Ecto neural progenitor cell (in vitro differentiated cells): ENCODE data around the gene C1orf198.

Source experiments
- DNase-seq: peaks from one replicate; pipeline ENCODE4 v3.0.0-alpha.2; 2018; ENCODE audit warnings: low spot score

Gene C1orf198

DNA sequence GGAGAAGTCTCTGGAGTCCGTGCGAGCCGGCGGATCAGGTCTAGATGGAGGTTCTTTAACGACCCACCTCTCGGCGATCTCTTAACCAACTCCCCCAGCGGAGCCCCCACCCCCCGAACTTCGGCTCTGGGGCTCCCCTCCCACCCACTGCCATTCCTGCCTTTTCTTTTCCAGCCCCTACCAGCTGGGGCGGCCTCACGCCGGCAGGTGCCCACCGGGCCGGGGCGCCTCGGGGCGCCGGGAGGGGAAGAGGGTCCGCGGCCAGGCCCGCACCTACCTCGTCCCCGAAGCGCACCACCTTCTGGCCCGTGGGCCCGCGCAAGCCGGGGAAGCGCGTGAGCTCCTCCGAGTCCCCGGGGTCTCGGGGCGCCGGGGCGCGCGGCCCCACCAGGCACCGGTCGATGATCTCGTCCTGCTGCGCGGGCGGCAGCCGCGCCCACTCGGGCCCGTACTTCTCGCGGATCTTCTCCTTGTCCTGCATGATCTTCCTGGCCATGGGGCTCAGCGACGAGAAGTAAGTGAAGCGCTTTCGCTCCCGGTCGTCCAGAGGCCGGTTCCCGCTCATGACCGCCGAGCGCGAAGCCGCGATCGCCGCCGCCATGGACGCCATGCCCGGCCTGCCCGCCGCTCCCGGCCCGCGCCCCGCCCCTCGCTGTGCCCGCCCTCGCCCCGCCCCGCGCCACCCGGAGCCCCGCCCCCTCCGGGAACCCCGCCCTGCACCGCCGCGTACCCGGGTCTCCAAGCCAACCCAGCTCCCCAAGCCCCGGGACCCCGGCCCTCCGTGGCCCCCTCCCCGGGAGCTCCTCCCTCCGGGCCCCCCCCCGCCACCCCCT is at the start of gene C1orf198:
Gene C1orf198, minus strand, starts transcription at position 619 of the 833 bp plus-strand sequence. Its CDS starts 9 bp downstream, at position 610.
- DNase-seq: peak; percentile 96

- DNase-seq: peak; percentile 79
These were observed 49.2 kb upstream of the C1orf198 start for GRCh38 chr1:230917284-230918135.

- no peak for DNase-seq
These were observed 48.4 kb upstream of the C1orf198 start for GRCh38 chr1:230916587-230917283.

- no peak for DNase-seq
These were observed 46.8 kb upstream of the C1orf198 start for GRCh38 chr1:230915078-230915477.

DNA sequence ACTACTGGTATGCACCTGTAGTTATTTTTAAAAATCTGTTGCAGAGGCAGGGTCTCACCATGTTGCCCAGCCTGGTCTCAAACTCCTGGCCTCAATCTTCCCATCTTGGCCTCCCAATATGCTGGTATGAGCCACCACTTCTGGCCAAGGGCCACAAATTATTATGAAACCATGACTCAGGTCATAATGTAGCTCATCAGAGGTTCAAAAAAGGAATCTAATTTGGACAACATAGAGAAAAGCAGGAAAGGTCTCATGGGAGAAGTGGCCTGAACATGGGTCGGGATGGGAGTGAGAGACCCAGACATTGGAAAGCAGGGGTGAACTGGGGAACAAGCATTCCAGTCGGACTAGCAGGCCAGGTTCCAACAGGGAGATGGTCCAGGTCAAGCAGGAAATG is 45.2 kb upstream of the C1orf198 start:
- DNase-seq: no peak

- no peak for DNase-seq
These were observed 42.4 kb upstream of the C1orf198 start for GRCh38 chr1:230910755-230911117.

DNA sequence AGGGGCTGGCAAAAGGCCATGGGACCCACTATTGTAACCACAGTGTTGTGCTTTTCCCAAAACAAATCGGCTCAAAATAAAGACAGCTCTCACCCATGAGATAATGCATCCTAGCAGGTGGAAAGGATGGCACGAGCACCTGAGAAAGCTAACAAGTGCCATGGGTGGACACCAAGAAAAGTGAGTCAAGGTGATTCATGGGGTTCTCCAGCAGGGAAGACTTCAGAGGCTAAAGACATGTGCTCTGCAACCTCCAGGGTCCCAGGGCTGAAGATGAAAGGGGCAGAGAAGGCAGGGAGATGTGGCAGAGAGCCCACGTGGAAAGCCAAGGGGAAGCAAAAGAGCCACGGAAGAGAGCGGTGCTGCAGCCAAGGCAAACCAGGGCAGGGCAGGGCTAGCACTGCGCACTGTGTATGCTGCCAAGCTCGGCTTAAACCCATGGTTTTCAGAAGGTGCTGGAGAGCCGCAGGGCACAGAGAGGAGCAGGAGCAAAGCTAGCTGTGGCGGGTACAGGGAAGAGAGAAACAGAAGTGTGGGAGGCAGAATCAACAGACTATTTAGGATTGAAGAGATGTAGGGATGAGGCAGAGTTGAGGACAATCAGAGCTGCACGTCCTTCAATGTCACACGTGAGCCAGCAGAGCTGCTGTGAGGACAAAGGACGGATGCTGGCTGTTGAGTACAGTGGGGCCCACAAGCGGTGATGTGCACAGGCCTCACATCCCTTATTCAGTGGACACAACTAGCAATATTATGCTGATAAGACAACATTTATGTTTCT is 41.8 kb upstream of the C1orf198 start:
- no peak for DNase-seq

DNA sequence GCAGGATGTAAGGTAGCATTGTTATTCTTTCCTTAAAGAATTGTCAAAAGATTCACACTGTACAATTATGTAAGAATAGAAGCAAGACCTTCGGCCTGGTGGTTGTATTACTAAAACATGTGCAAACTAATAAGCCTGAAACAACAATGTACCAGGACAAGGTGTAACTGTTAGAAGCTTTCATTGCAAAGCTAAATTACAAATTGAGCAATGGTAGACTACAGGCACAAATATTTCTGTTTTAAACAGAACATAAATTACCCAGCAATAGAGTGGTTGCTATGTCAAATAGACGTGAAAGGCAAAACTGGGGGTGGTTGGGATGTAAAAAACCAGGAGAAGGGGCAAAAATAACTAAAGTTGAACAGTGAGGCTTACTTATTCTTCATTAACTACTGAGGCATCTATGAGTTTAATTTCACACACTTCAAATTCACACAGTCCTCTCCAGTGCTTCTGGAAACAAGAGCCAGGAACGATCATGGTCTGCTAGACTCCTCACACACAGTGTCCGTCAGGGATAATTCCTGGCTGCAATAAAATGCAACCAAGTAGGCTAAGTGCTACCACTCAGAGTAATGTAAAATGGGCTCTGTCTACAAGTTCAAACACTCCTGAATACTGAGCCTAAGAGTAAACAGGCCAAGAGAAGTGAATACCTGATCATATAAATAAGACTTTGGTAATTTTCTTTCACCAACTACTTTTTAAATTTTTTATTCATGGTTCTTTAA is 39.3 kb upstream of the C1orf198 start:
- no peak for DNase-seq

GRCh38 chr1:230906226-230906625 is 37.9 kb upstream of the C1orf198 start:
- DNase-seq: no peak

GRCh38 chr1:230905733-230906132 is 37.4 kb upstream of the C1orf198 start:
- DNase-seq: no peak

DNA sequence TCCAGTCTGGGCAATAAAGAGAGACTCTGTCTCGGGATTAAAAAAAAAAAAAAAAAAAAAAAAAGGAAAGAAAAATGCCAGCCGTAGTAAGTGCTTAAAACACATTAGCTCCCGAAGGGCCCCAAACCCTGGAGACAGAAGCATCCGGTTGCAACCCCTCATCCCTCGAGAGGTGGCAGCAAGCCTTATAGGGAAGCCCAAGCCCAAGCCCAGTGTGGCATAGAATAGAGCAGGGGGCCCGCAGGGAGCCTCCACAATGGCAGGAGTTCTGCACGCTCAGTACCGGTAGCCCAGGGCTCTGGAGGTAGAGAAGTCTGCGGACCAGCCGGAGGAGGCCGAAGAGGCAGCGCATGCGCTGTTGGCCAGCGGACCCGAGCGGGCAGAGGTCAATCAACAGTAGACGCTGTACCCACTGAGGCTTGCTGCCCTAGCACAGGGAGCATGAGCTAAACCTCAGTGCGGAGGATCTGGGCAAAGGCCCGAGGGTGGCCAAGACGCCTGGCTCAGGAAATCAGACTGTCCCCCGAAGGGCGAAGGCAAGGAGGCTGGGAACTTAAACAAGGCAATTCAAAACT is 34.1 kb upstream of the C1orf198 start:
- no peak for DNase-seq

DNA sequence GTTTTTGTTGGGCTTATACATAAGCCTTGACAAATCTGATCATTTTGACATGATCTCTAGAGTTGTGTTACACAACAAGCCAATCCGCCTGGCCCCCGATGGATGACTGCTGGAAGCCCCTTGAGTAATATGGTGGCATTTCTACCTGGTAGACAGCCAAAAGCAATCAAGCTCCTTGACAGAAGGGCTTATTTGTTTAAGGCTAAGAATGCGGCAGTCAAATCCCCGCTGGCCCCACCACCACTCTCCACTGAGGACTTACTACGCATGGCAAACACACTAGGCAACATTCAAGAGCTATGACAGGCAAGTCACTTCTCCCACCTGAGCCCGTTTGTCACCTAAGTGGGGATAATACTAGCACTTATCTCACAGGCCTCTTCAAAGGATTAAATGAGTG is 33.4 kb upstream of the C1orf198 start:
- no peak for DNase-seq

- no peak for DNase-seq
These were observed 32.7 kb upstream of the C1orf198 start for GRCh38 chr1:230900984-230901383.

GRCh38 chr1:230899841-230900251 is 31.5 kb upstream of the C1orf198 start:
- DNase-seq: no peak

GRCh38 chr1:230898748-230899147 is 30.4 kb upstream of the C1orf198 start:
- no peak for DNase-seq

DNA sequence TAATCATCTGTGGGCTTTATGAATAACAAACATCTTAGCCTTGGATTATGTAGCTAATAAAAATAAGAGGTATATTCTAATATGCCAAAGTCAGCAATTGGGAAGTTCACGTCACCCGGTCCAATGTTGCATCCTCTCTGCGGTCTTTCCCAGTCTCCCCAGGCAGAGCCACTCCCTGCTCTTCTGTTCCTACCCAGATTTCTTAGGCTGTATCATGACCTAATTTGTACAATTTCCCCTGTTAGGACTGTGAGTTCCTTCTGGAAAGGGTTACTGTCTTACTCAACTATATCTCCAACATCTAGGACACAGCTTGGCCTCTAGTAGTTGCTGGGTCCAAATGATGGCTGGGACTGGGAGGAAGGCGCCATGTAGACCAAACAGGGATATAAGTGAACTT is 29.8 kb upstream of the C1orf198 start:
- DNase-seq: no peak

DNA sequence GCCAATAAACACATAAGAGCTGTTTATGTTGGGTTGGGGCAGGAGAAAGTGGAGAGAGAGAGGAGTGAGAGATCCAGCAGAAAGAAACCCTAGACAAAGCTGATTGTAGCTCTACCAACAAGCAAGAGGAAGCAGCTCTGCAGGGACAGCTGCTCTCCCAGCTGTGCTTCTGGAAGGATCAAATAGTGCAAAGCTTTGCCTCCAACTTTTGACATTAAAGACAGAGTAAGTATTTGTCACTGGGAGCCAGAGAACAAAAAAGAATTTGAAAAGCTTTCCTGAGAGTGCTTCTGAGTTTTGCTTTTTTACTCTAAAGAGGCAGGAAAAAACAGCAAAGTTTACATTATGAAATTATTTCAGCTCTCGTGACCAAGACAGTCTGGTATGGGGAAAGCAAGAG is 28.5 kb upstream of the C1orf198 start:
- no peak for DNase-seq

DNA sequence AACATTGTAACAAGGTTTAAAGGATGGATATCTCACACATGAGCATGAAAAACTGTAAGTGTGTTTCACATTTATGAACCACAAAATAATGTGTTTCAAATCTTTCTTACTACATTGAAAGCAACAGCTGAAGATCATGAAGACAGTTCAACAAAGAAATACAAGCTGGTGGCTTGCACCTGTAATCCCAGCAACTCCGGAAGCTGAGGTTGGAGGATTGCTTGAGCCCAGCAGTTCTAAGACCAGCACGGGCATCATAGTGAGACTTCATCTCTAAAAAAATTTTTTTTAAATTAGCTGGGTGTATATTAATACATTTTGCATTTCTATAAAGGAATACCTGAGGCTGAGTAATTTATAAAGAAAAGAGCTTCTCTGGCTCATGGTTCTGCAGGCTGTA is 27.1 kb upstream of the C1orf198 start:
- DNase-seq: no peak

DNA sequence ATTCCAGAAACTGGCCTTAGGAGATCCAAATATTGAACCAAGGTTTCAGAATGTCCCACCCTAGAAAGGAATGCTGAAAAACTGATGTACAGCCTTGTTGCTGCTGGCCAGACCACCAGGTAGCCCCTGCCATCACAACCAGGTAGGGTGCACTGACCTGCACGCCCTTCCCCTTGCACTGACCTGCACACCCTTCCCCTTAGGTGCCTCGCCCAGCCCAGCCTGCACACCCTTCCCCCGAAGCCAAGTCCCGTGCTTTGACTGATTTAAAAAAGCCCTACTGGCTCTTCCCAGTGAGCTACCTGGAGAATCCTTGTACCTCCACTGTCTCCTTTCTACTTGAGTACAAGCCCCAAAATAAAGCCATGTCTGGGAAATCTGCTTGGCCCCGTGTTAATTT is 26.3 kb upstream of the C1orf198 start:
- no peak for DNase-seq

GRCh38 chr1:230894032-230894431 is 25.7 kb upstream of the C1orf198 start:
- no peak for DNase-seq

GRCh38 chr1:230892018-230892491 is 23.7 kb upstream of the C1orf198 start:
- no peak for DNase-seq
